ENCODE measurements around the gene PARL. TPM values are rescaled to one million over a fixed set of nuclear protein-coding genes. Genes with fewer than 3 reads are reported as not detected.

PARL gene
- total RNA-seq, 1 experiment from 2014 or later = 82.3 TPM

DNA sequence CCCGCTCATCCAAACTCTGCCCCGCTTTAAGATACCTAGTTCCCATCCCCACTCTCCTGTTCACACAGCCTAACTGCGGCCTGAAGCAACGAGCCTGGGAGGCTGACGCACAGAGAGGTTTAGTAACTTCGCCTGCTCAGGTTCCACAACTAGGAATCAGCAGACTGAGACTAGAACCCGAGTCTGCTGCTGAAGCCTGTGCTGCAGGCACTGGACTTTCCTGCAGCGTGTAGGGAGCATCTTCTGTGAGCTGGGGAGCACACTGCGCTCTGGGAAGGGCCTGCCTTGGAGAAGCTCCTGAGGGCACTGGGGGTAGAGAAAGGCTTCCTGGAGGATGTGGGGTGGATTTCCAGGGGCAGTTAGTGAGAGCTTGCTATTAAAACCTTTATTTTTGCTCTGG lies 54.5 kb downstream of the PARL start:
- intact Hi-C loops (cut with micrococcal nuclease; ENCODE audit: unreplicated experiment) = no loop called here
- Histone ChIP-seq H3K9me3 (ENCODE audit: control insufficient read depth, insufficient read depth, low read depth, low read length) (no peaks in the 10 kb centered on the region), H3K4me1 (ENCODE audit: control insufficient read depth, insufficient read depth, low read length) (peaks cover 11% of the 10 kb centered on the region), H3K4me3 (ENCODE audit: low read depth in 2 of 2, low read length in 2 of 2) (no peak overlapping the region), H3K36me3 (ENCODE audit: control insufficient read depth, insufficient read depth, low read length) (no peaks in the 10 kb centered on the region), H3K27ac (ENCODE audit: low read length) (no peak overlapping the region), H3K27me3 (ENCODE audit: control insufficient read depth, insufficient read depth, low read length) (no peaks in the 10 kb centered on the region)
- ChIA-PET CTCF (no interaction called here), POLR2A (no interaction called here)
- DNase-seq (ENCODE audit: low read depth, low spot score) (no peak), ATAC-seq (no peak)
- in situ Hi-C loops (cut with HindIII; ENCODE audit: low pct_unique_long_range_greater_than_20kb, low sequenced_read_pairs) = no loop called here
- TSS peak; percentile 26 for BruUV-seq (replicated peaks)
- TF ChIP-seq, protein P1, sequence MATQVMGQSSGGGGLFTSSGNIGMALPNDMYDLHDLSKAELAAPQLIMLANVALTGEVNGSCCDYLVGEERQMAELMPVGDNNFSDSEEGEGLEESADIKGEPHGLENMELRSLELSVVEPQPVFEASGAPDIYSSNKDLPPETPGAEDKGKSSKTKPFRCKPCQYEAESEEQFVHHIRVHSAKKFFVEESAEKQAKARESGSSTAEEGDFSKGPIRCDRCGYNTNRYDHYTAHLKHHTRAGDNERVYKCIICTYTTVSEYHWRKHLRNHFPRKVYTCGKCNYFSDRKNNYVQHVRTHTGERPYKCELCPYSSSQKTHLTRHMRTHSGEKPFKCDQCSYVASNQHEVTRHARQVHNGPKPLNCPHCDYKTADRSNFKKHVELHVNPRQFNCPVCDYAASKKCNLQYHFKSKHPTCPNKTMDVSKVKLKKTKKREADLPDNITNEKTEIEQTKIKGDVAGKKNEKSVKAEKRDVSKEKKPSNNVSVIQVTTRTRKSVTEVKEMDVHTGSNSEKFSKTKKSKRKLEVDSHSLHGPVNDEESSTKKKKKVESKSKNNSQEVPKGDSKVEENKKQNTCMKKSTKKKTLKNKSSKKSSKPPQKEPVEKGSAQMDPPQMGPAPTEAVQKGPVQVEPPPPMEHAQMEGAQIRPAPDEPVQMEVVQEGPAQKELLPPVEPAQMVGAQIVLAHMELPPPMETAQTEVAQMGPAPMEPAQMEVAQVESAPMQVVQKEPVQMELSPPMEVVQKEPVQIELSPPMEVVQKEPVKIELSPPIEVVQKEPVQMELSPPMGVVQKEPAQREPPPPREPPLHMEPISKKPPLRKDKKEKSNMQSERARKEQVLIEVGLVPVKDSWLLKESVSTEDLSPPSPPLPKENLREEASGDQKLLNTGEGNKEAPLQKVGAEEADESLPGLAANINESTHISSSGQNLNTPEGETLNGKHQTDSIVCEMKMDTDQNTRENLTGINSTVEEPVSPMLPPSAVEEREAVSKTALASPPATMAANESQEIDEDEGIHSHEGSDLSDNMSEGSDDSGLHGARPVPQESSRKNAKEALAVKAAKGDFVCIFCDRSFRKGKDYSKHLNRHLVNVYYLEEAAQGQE (IDR thresholded peaks at IDR 0.05; ENCODE audit: insufficient read depth in 1 of 2, low read depth in 2 of 2, low read length in 1 of 2) = no peak
- TF ChIP-seq POLR2AphosphoS5 (IDR thresholded peaks at IDR 0.05; ENCODE audit: low read depth, low read length) = no peak
- TF ChIP-seq SIN3A (IDR thresholded peaks at IDR 0.05; ENCODE audit: borderline replicate concordance, insufficient read depth, low read depth, low read length) = no peak

DNA sequence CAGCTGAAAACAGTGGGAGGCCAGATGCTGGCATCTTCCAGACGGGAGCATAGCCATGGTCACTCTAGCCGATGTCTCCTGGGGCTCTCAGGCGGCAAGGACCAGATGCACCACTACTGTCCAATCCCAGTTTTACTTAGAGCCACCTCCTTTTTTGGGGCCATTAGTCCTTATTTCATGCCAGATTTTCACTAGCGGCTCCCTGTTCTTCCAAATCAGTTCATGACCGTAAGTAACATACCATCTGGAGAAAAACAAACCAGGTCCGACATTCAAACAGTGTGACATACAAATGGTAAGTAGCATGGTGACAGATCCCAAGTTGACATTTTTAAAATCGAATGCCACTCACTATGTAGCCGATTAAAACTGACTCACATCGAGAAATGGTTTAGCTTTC lies 55.2 kb downstream of the PARL start:
- H3K36me3 ChIP-seq (ENCODE audit: control insufficient read depth, insufficient read depth, low read length) = no peaks in the 10 kb centered on the region
- no peak overlapping the region for H3K27ac ChIP-seq (ENCODE audit: low read length)
- no peak for DNase-seq (ENCODE audit: low read depth, low spot score)
- TF ChIP-seq POLR2AphosphoS5 (IDR thresholded peaks at IDR 0.05; ENCODE audit: low read depth, low read length) (no peak), TCF7L2 (IDR thresholded peaks at IDR 0.05; ENCODE audit: low read depth, low read length) (no peak), SIN3A (IDR thresholded peaks at IDR 0.05; ENCODE audit: borderline replicate concordance, insufficient read depth, low read depth, low read length) (no peak)
- TF ChIP-seq, protein P2, sequence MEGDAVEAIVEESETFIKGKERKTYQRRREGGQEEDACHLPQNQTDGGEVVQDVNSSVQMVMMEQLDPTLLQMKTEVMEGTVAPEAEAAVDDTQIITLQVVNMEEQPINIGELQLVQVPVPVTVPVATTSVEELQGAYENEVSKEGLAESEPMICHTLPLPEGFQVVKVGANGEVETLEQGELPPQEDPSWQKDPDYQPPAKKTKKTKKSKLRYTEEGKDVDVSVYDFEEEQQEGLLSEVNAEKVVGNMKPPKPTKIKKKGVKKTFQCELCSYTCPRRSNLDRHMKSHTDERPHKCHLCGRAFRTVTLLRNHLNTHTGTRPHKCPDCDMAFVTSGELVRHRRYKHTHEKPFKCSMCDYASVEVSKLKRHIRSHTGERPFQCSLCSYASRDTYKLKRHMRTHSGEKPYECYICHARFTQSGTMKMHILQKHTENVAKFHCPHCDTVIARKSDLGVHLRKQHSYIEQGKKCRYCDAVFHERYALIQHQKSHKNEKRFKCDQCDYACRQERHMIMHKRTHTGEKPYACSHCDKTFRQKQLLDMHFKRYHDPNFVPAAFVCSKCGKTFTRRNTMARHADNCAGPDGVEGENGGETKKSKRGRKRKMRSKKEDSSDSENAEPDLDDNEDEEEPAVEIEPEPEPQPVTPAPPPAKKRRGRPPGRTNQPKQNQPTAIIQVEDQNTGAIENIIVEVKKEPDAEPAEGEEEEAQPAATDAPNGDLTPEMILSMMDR (IDR thresholded peaks at IDR 0.05) = no peak
- TF ChIP-seq, protein P1 (IDR thresholded peaks at IDR 0.05; ENCODE audit: insufficient read depth in 1 of 2, low read depth in 2 of 2, low read length in 1 of 2) = no peak
- in situ Hi-C loops (cut with HindIII; ENCODE audit: low pct_unique_long_range_greater_than_20kb, low sequenced_read_pairs) = no loop called here
- BruUV-seq (replicated peaks) = no TSS peak
- no peak for ATAC-seq
- no peaks in the 10 kb centered on the region for H3K9me3 ChIP-seq (ENCODE audit: control insufficient read depth, insufficient read depth, low read depth, low read length)
- intact Hi-C loops (cut with micrococcal nuclease; ENCODE audit: unreplicated experiment) = no loop called here
- H3K4me3 ChIP-seq (ENCODE audit: low read depth in 2 of 2, low read length in 2 of 2) = no peak overlapping the region
- POLR2A ChIA-PET = no interaction called here
- CTCF ChIA-PET = no interaction called here
- H3K27me3 ChIP-seq (ENCODE audit: control insufficient read depth, insufficient read depth, low read length) = no peaks in the 10 kb centered on the region
- peaks cover 11% of the 10 kb centered on the region for H3K4me1 ChIP-seq (ENCODE audit: control insufficient read depth, insufficient read depth, low read length)

Measured in Panc1 (cell line).